H4 (cell line): ENCODE data around the gene LIPC. TPM values are rescaled to one million over a fixed set of nuclear protein-coding genes. Genes with fewer than 3 reads are reported as not detected.

Experiments used
- DNase-seq: peaks from one replicate; pipeline ENCODE4 v3.0.0-alpha.2; 2015; ENCODE audit warnings: low spot score
- total RNA-seq: library from RNA; depleted of rRNA; stranded (reverse); fragments of >200 nt; shearing (Covaris generic); gene quantifications from 2 replicates; pipeline ENCODE4 v1.2.3, GENCODE V29; 2014

The LIPC gene
- total RNA-seq, 1 experiment from 2014 or later: 0.43 TPM

DNA sequence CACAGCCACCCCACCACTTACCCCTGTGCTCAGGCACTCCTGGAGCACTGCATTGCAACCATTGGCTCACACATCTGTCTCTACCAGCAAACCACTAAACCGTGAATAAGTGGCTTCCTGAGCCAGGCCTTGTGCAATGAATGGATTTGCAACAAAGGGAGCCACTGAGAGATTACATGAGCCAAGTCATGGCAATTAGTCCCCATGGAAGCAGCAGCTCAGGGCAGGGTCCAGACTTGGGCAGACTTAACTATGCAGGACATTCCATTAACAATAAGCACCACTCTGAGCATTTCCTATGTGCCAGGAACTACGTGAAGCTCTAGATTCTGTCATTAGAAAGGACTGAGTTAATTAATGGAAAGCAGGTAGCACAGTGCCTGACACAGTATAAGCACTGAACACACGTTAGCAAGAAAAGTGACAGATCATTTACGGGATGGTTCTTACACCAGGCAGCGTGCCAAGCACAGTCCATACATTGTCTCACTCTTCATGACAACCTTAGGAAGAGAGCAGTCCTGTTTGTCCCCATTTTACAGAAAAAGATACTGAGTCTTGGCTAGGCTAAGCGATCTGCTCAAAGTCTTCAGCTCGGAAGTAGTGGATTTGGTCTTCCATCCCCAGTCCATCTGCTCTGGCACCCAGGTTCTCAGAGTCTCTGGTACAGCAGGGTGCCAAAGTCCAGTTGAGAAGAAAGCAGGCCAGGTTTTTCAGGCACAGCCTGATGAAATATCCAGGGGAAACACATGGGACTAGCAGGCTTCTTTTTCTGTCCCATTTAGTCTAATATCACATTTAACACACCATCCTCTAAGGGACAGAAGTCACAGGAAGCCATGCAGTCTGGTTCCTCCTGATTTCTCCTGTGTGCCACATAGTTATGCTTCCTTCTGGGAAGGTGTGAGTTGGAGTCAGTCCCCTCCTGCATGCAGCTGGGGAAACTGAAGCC lies 44.1 kb downstream of the LIPC start:
- peak; percentile 82 for DNase-seq

DNA sequence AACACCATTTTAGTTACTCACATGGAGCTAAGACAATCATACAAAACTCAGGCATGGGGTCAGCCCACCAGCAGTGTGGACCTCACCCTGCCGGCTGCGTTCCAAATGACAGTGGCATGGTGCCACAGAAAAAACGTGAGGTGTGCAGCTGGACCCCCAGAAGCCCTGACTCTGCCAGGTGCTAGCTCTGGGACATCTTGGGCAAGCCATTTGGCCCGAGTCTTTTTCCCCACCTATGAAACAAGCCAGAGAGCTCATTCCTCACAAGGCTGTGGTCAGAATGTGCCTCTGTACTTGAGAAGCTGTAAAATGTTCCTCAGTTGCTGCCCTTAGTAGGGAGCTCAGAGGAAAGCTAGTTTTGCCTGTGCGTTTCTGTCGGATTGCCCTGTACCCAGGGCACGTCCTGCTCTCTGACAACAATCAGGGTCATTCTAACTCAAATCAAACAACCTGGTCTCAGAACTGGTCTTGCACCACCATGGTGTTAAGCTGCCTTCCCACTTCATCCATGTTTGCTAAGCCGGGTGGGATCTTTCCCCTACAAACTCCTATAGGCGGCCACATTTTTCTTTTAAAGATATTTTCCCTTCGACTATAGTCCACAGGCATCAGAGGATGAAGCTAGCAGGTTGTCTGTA lies 44.9 kb downstream of the LIPC start:
- no peak for DNase-seq

DNA sequence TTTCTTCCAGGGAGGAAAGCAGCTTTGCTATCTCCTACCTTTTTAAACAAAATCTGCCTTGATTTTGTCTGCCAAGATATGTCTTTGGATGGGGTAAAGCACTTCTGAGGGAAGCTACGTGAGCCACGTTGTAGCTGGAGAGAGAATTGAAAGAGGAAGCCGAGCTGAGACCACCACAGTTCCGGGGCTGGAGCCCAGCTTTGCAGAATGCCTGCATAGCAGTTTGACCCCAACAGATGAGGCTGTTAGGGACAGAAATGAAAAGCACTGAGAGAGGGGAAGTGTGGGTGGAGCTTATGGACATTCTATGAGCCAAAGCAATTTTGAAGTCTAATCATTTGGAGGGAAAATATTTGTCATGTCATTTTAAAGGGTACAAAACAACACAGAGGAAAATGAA lies 45.4 kb downstream of the LIPC start:
- DNase-seq: no peak

DNA sequence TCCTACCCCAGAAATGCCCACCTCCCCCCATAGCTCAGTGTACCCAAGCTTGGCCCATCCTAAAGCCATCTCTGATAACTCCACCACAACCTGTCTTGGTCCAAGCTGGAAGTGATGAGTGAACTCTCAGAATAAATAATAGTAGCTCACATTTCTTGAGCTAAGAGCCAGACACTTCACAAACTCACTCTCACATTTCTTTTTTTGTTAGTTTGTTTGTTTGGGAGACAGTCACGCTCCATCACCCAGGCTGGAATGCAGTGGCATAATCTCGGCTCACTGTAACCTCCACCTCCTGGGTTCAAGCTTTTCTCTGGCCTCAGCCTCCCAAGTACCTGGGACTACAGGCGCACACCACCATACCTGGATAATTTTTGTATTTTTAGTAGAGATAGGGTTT lies 46.2 kb downstream of the LIPC start:
- DNase-seq: no peak

DNA sequence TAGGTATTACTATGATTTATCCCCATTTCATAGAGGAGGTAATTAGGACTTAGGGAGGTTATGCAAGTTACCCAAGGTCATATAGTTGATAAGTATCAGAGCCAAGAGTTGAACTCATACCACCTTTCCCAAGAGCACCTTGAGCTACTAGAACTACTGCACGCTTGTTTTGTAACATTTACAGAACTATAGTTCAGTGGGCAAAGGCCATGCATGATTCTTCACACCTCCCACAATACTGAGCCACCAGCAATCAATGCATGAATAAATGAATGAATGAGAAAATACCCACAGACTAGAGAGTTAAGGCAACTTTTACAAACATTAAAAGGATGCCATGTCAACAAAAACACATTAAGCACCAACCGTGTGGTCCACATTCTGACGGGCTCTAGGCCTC lies 46.8 kb downstream of the LIPC start:
- no peak for DNase-seq

DNA sequence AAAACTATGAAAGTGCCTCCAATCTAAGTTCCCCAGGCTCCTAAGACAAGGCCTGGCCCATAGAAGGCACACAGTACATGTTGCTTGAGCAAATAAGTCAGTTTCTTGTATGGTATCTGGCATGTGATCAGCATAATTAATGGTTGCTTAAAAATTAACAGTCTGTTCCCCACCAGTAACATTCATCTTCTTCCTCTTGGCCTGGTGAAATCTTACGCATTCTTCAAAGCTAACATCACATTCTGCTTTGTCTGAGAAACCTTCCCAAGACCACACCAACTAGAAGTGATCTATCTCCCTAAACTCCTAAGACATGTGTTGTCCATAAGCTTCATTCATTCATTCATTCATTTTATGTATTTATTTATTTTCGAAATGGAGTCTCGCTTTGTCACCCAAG lies 48.1 kb downstream of the LIPC start:
- DNase-seq: no peak

DNA sequence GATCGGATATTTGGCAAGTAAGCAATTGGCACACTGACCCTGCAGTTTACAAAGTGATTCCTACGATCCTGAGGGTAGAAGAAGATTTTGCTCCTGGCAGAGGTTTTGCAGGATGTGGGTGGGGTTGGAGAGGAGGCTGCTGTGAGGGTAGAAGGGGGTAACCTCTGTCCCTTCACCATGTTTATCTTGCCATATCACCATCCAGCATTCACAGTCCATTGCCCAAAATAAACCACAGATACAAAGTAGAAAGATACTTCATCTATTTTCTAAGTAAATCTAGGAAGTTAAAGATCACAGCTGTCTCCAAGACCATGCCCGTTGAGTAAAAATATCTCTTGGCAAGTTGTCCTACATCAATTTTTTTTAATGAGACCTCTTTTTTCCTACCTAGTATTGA lies 51.6 kb downstream of the LIPC start:
- DNase-seq: no peak

DNA sequence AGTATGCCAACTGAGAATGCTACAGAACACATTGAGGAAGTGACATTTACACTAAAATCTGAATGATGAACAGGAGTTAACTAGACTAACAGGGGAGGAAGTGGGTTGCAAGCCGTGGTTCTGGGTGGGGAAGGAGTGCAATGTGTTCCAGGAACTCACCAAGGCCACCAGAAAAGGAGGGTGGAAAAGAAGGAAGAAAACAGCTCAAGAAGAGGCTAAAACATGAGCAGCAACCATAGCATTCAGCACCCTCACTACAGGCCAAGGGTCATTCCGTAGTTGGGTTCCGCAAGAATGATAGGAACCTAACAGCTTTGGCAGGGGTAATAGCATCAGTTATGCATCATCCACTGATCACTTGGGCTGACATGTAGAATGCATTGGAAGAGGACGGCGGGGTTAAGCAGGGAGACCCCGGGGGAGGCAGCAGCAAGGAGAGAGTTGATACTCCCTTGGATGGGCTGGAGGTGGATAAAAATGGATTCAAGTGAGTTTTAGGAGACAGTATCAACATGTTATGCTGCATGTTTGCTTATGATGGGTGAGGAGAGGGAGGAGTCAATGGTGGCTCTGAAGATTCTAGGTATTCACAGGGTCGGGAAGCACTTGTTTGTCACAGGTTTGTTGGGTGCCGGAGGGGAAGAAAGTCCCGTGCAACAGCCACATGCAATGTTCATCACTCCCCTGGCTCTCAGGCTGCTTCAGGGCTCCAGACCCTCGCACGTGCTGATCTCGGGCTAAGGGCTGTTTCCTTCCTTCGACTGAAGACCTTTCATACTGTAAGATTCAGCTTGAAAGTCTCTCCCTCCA lies 53.2 kb downstream of the LIPC start:
- DNase-seq: no peak

DNA sequence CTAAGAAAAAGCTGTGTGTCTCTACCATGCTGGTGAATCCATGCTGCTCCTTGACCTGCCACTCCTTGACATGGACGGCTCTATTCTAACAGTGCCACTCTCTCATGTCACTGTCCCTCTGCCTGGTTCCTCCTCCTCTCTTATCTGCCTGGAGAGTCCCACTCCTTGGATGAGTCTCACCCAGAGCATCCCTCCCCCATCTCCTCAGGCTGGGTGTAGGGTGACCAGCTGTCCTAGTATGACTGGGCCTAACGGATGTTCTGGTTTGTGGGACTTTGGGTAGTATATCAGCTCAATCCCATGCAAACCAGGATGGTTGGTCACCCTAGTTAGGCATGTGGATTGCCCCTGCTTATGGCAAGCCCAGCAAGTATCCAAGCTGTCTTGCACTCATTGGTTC lies 54.3 kb downstream of the LIPC start:
- DNase-seq: no peak

DNA sequence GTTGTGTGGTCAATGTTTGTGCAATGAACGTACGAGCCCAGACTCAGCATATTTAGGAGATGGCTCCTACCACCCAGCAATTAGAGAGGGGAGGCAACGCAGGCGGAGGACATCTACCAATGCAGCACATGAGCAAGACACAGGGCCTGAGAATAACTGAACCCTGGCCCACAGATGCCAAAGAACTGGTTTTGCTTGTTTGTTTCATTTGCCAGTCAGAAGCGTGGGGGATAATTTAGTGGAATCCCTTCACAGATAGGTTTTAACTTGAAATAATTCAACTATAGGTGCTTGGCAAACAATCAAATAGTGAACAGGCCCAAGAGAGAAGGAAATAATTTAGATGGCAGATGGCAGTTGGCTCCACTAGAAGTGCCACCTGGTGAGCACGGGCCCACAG lies 54.8 kb downstream of the LIPC start:
- DNase-seq: no peak

DNA sequence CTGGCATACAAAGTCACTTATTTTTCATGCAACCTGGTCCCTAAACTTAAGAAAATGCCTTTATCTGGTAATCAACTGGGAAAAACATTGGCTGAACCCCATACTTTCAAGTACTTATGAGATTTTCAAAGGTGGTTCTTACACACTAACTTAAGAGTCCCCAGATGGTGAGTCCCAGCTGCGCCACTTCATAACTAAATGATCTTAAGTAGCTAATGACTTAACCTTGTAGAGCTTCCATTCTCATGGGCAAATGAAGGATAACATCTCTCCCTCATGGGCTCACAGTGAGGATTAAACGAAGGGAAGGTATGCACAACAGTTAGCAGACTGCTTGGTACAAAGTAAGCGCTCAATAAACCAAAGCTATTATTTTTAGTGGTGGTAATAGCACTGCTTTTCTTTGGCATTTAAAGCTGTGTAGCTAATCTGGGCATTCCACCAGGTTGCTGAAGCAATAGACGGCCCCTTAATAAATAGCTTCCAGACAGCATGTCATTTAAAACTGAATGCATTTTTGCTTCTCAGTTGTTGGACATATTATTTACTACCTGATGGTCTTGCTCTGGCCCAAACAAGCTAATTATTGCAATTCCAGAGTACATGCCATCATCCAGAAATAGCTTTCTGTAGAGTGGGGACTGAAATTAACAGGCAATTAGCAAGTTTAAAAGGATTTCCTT lies 55.4 kb downstream of the LIPC start:
- no peak for DNase-seq

DNA sequence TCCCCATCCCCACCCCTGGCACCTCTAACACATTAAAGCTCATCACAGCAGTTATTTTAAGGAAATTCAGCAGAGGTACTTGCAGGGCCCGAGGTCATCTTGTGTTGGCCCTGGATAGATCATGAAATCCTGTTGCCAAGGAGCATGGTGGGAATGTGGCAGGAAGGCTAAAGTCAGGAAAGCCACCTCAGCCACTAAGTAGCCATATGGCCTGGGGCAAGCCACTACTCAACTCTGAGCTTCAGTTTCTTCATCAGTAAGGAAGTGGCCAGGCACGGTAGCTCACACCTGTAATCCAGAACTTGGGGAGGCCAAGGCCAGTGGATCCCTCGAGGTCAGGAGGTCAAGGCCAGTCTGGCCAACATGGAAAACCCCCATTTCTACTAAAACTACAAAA lies 55.9 kb downstream of the LIPC start:
- DNase-seq: no peak

DNA sequence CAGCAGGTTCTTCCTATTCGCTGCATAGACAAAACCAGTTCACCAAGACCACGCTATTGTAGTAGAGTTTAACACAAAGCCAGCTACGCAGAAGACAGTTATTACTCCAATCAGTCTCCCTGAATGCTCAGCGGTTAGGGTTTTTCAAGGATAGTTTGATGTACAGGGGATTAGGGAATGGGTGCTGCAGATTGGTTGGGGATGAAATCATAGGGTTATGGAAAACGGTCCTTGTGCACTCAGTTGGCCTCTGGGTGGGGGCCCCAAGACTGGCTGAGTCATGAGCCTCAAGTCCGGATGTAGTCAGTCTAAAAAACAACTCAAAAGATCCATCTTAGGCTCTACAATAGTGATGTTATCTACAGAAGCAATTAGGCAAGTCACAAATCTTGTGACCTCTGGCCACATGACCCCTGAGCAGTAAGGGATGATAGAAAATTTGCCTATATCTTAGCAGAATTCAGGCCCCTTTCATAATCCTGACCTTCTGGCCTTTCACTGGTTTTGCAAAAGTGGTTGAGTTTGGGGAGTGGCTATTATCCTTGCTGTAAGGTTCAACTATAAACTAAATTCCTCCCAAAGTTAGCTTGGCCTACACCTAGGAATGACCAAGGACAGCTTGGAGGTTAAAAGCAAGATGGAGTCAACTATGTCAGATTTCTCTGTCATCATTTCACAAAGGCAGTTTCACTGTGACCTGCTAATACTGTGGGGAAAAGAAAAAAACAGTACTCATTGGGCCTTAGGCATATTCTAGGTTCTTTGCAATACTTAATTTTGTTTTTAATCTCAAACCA lies 57.7 kb downstream of the LIPC start:
- DNase-seq: no peak

DNA sequence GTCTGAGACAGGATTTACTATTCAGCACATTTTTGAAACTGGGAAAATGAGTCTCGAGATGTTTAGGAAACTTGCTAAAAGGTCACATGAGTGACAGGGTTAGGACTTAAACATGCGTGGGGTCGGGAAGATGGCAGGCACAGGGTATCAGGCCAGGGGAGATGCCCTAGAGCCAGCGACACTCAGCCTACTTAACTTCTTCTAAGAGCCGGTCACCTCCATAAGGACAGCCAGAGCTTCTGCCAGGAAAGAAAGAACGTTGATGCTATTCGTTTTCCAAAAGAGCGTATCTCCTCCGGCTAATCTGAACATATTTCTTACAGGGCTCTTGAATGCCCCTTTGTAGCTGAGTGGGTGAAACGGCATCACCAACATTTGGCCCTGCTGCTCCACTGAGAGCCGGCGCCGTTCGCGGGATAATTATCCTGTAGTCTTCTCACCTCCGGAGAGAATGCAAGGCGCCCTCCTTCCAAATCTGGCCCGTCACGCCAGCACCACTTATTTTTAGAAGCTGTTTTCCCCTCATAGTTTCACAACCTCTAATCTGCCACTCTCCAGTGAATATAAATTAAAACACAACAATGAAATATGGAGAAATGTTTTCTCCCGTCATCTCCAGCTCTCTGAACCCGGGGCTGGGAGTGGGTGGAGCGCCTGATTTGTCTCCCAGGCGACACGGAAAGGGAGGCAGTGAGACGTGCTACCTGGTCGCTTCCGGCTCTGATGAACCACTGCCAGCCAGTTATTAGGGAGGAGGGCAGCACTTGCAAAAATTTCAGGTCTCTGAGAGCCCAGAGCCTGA lies 58.5 kb downstream of the LIPC start:
- DNase-seq: no peak

DNA sequence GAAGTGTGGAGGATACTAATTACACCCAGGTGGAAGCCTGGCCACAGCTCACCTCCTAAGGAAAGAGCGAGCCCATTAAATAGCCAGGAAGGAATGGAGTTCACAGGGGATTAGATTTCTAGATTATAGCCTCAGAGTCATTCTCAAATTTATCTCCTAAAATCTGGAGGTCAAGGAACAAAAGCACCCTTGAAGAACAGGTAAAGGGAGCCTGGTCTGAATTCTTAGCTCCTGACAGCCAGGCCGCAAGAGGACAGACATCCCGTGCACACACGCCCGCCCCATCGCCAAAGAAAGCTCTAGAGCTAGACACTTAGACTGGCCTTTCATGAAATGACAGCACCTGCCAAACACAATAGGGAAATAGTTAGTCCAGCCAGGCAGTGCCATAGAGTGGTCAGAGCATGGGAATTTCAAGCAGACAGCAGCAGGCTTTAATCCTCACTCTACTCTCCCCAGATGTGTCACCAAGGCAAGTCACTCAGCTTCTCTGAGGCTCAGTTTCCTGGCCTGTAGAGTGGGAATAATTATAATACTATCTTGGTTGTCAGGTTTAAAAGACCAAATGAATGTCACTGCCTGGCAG lies 59.2 kb downstream of the LIPC start:
- no peak for DNase-seq

DNA sequence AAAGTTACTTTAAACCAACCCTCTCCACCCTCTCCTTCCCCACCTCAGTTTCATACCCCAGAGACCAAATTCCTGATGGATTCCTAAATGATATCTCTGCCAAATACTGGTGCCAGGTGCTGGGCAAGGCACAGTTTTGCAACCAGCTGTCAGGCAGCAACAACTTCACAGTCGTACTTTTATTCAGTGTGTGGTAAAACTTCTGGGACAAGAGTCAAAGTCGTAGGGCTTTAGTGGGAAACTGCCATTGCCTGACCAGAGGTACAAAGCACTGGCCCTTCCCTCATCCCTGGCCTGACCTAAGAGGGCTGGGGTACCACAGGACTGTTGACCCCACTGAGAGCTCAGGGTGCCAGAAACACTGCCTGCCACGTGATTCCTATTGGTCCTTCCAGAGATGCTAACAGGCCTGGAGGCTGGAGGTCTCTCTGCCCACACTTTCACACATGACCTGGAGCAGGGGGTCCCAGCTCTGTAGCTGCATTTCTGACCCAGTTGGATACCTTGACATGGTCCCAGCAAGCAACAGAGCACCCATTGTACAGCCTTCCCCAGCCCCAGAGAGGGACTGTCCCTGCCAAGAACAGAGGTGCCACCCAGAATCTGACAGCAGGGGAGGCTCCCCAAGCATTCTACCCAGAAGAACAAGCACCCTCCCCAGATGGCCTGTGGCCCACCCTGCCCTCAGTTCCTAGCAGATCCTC lies 59.9 kb downstream of the LIPC start:
- DNase-seq: no peak

DNA sequence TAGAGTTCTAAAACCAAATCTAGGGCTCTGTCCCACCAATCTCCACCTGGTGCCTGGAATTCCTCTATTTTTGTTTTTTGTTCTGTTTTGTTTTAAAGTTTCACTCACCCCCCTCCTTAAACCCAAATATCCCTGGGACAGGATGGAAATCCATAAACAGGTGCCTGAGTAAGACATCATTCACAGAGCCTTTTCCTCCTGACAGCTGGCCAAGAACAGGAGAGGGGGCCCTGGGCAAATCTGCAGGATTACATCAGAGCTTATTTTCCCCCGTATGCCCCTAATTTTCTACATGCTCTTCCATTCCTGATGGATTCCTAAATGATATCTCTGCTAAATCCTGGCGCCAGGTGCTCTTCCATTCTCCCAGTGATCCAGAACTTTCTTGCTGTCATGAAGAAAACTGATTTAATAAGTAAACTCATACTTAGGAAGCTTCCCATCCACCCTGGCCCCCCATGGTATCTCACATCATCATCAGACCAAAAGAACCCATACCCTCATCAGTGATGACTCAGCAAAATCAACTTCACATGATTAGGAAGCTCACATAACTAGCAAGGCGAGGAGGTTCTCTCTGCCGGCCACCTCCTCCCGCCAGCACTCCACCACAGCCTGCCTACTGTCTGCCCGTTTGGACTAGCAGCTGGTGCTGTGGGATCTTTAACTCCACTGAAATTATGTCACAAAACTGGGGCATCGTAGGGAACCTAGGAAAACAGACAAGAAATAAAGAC lies 61.0 kb downstream of the LIPC start:
- DNase-seq: no peak

DNA sequence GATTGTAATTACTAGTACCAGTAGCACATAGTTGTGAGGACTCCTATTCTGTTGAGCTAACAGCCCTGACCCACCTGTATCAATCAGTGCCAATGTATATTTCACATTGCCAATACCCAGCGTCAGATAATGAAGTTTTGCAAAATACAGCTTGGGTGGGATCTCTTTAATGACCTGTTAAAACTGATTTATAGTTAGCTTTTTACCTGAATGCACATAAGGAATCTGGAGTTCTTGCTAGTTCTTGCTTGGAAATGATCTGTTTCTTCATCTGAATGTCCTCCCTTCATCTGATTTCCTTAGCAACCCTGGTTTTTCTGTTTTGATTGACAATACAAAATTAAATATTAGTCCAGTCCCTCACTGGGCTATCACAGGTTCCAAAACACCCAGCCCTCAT lies 62.8 kb downstream of the LIPC start:
- DNase-seq: no peak
